Erythroblast (primary cell): Measurements from ENCODE around the gene PARN.

Experiments
- GATA1 ChIP-seq: IDR thresholded peaks from 2 replicates; pipeline ENCODE4 v1.6.1; 2011; ENCODE audit warnings: low read depth, mild to moderate bottlenecking, control low read depth, low read length, moderate library complexity
- POLR2A ChIP-seq: IDR thresholded peaks from 2 replicates; pipeline ENCODE4 v1.6.1; 2011; ENCODE audit warnings: mild to moderate bottlenecking, low read length

GRCh38 chr16:14444979-14445810 is 184.9 kb downstream of the PARN start:
- TF ChIP-seq POLR2A (no peak), GATA1 (no peak)
